Panc1 (cell line): ENCODE data around the gene AQP1. TPM values are rescaled to one million over a fixed set of nuclear protein-coding genes. Genes with fewer than 3 reads are reported as not detected.

Experiments used
- ATAC-seq: fragments of 200-7000 bp; cut with Tn5 transposase; 2 replicates; pipeline ENCODE4 v1.9.1; 2020; ENCODE audit warnings: mild to moderate bottlenecking, moderate library complexity
- BruUV-seq: library from RNA; stranded (reverse); fragments of 400-500 nt; replicated peaks from 2 replicates; lab custom pipeline; 2021; lab: Mats Ljungman, UMichigan
- CTCF ChIA-PET: fragments of 300-600 bp; sonication (Branson Sonifier 250); formaldehyde crosslinking; loops from one replicate; lab custom pipeline; 2022; ENCODE audit warnings: antibody characterized with exemption; lab: Charles Lee
- POLR2A ChIA-PET: fragments of 300-600 bp; sonication (Branson Sonifier 250); formaldehyde crosslinking; loops from one replicate; lab custom pipeline; 2022; ENCODE audit warnings: antibody characterized with exemption; lab: Charles Lee
- DNase-seq: peaks from one replicate; pipeline ENCODE4 v3.0.0-alpha.2; 2010; ENCODE audit warnings: low read depth, low spot score
- H3K27ac ChIP-seq: 2 replicates; pipeline ENCODE4 v1.5.1; 2011; ENCODE audit warnings: mild to moderate bottlenecking, low read length, inconsistent platforms
- H3K27me3 ChIP-seq: fragments of 200-500 bp; sonication (Bioruptor generic); 2 replicates; pipeline ENCODE4 v1.6.0; 2014; ENCODE audit warnings: low read length, inconsistent platforms; ENCODE audit not compliant: control insufficient read depth, insufficient read depth
- H3K36me3 ChIP-seq: fragments of 200-500 bp; sonication (Bioruptor generic); 2 replicates; pipeline ENCODE4 v1.5.1; 2014; ENCODE audit warnings: inconsistent platforms, mild to moderate bottlenecking, low read length, moderate library complexity; ENCODE audit not compliant: control insufficient read depth, insufficient read depth
- H3K4me1 ChIP-seq: 2 replicates; pipeline ENCODE4 v1.5.1; 2011; ENCODE audit warnings: inconsistent platforms, mild to moderate bottlenecking, low read length, moderate library complexity; ENCODE audit not compliant: control insufficient read depth, insufficient read depth
- H3K4me3 ChIP-seq, 2 experiments: 2 replicates each; pipeline ENCODE4 v1.5.1; 2011 to 2012; ENCODE audit warnings: low read depth in 2 of 2, low read length in 2 of 2, mild to moderate bottlenecking in 2 of 2, inconsistent platforms in 1 of 2, moderate library complexity in 1 of 2
- H3K9me3 ChIP-seq: fragments of 200-500 bp; sonication (Bioruptor generic); 2 replicates; pipeline ENCODE4 v1.5.1; 2014; ENCODE audit warnings: low read depth, mild to moderate bottlenecking, inconsistent platforms, low read length, moderate library complexity; ENCODE audit not compliant: control insufficient read depth, insufficient read depth
- POLR2AphosphoS5 ChIP-seq: IDR thresholded peaks from 2 replicates; pipeline ENCODE4 v1.6.1; 2012; ENCODE audit warnings: mild to moderate bottlenecking, low read depth, low read length, moderate library complexity
- REST ChIP-seq, 2 experiments: IDR thresholded peaks; 2 replicates each; pipeline ENCODE4 v1.6.1; 2011 to 2012; ENCODE audit warnings: low read depth in 2 of 2, control low read depth in 1 of 2, low read length in 1 of 2, mild to moderate bottlenecking in 1 of 2, moderate library complexity in 1 of 2; ENCODE audit not compliant: insufficient read depth in 1 of 2
- SIN3A ChIP-seq: IDR thresholded peaks from 2 replicates; pipeline ENCODE4 v1.6.1; 2012; ENCODE audit warnings: low read depth, mild to moderate bottlenecking, low read length, moderate library complexity, borderline replicate concordance; ENCODE audit not compliant: insufficient read depth
- TCF7L2 ChIP-seq: IDR thresholded peaks from 2 replicates; pipeline ENCODE4 v1.6.1; 2011; ENCODE audit warnings: mild to moderate bottlenecking, low read depth, low read length, inconsistent platforms
- in situ Hi-C: cut with HindIII; loops from 2 replicates; pipeline ENCODE4 v1.10.0; 2016; ENCODE audit warnings: low sequenced_read_pairs, low pct_unique_long_range_greater_than_20kb
- intact Hi-C: fragments of 100-400 bp; cut with micrococcal nuclease; formaldehyde crosslinking; loops from one replicate; pipeline ENCODE4 v1.10.0; 2022; ENCODE audit not compliant: unreplicated experiment
- total RNA-seq: library from RNA; stranded (reverse); gene quantifications from one replicate; pipeline ENCODE4 v1.2.1, GENCODE V29; 2021; ENCODE audit not compliant: unreplicated experiment
- TF ChIP-seq, protein P1 (sequence below): fragments of 450-650 bp; IDR thresholded peaks from 2 replicates; pipeline ENCODE4 v1.5.1; 2017; ENCODE audit warnings: mild to moderate bottlenecking

AQP1 gene
- total RNA-seq, 1 experiment from 2014 or later, result 0.57 TPM

- CTCF ChIA-PET, result interaction anchor here (0.6 kb wide), 1 partner anchor 25 kb away, joined by 3 read pairs; no protein-coding TSS in a partner anchor
- H3K9me3 ChIP-seq, result no peaks in the 10 kb centered on the region
- intact Hi-C loops (no loop called here), in situ Hi-C loops (no loop called here)
- ATAC-seq, result no peak
- H3K27ac ChIP-seq, result no peak overlapping the region
- H3K4me1 ChIP-seq, result no peaks in the 10 kb centered on the region
- POLR2A ChIA-PET, result no interaction called here
- BruUV-seq, result no TSS peak
- TF ChIP-seq REST (IDR thresholded peaks at IDR 0.05; ENCODE audit: insufficient read depth in 1 of 2, low read depth in 2 of 2, low read length in 1 of 2), result no peak
- no peak for TF ChIP-seq TCF7L2
- no peak for TF ChIP-seq POLR2AphosphoS5
- TF ChIP-seq, protein P1, sequence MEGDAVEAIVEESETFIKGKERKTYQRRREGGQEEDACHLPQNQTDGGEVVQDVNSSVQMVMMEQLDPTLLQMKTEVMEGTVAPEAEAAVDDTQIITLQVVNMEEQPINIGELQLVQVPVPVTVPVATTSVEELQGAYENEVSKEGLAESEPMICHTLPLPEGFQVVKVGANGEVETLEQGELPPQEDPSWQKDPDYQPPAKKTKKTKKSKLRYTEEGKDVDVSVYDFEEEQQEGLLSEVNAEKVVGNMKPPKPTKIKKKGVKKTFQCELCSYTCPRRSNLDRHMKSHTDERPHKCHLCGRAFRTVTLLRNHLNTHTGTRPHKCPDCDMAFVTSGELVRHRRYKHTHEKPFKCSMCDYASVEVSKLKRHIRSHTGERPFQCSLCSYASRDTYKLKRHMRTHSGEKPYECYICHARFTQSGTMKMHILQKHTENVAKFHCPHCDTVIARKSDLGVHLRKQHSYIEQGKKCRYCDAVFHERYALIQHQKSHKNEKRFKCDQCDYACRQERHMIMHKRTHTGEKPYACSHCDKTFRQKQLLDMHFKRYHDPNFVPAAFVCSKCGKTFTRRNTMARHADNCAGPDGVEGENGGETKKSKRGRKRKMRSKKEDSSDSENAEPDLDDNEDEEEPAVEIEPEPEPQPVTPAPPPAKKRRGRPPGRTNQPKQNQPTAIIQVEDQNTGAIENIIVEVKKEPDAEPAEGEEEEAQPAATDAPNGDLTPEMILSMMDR, result no peak
- TF ChIP-seq SIN3A, result no peak
- H3K27me3 ChIP-seq, result no peaks in the 10 kb centered on the region
- H3K36me3 ChIP-seq, result no peaks in the 10 kb centered on the region
- no peak overlapping the region for H3K4me3 ChIP-seq
- DNase-seq, result no peak
Measured at GRCh38 chr7:30913821-30914515, 2.3 kb downstream of the AQP1 start.

GRCh38 chr7:30914596-30914995, 2.9 kb downstream of the AQP1 start:
- CTCF ChIA-PET, result interaction anchor here (0.6 kb wide), 1 partner anchor 24 kb away, joined by 3 read pairs; no protein-coding TSS in a partner anchor
- TF ChIP-seq SIN3A (no peak), POLR2AphosphoS5 (no peak), REST (IDR thresholded peaks at IDR 0.05; ENCODE audit: insufficient read depth in 1 of 2, low read depth in 2 of 2, low read length in 1 of 2) (no peak), TCF7L2 (no peak)
- TF ChIP-seq, protein P1, result no peak
- POLR2A ChIA-PET, result no interaction called here
- H3K9me3 ChIP-seq, result no peaks in the 10 kb centered on the region
- no peaks in the 10 kb centered on the region for H3K4me1 ChIP-seq
- DNase-seq, result peak; percentile 10
- peak; percentile 33; the same call in 1 of the 2 replicates for ATAC-seq
- no peaks in the 10 kb centered on the region for H3K27me3 ChIP-seq
- in situ Hi-C loops (no loop called here), intact Hi-C loops (no loop called here)
- no TSS peak for BruUV-seq
- no peaks in the 10 kb centered on the region for H3K36me3 ChIP-seq
- no peak overlapping the region for H3K27ac ChIP-seq
- no peak overlapping the region for H3K4me3 ChIP-seq
